ENCODE measurements around the gene ZNF343.

- no peak for TF ChIP-seq POLR2AphosphoS5 (IDR thresholded peaks at IDR 0.05; ENCODE audit: low read depth, low read length)
- TF ChIP-seq, protein P1, sequence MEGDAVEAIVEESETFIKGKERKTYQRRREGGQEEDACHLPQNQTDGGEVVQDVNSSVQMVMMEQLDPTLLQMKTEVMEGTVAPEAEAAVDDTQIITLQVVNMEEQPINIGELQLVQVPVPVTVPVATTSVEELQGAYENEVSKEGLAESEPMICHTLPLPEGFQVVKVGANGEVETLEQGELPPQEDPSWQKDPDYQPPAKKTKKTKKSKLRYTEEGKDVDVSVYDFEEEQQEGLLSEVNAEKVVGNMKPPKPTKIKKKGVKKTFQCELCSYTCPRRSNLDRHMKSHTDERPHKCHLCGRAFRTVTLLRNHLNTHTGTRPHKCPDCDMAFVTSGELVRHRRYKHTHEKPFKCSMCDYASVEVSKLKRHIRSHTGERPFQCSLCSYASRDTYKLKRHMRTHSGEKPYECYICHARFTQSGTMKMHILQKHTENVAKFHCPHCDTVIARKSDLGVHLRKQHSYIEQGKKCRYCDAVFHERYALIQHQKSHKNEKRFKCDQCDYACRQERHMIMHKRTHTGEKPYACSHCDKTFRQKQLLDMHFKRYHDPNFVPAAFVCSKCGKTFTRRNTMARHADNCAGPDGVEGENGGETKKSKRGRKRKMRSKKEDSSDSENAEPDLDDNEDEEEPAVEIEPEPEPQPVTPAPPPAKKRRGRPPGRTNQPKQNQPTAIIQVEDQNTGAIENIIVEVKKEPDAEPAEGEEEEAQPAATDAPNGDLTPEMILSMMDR (IDR thresholded peaks at IDR 0.05), result no peak
Measured at GRCh38 chr20:2533118-2533517, 24.4 kb upstream of the ZNF343 start.
